Stimulated activated CD8-positive, alpha-beta memory T cell treated with anti-CD3 and anti-CD28 coated beads, Interleukin-4, amount 100 ng/mL, for 24 hours (primary cell): Measurements from ENCODE around the gene RAD9A.

Experiments used
- DNase-seq: peaks from one replicate; pipeline ENCODE4 v3.0.0-alpha.2; 2020; ENCODE audit warnings: low read depth

The RAD9A gene

GRCh38 chr11:67357831-67358670 lies 33.7 kb upstream of the RAD9A start:
- no peak for DNase-seq

GRCh38 chr11:67364169-67364568 lies 27.6 kb upstream of the RAD9A start:
- no peak for DNase-seq

- DNase-seq = no peak
Observed at GRCh38 chr11:67364783-67365722, 26.7 kb upstream of the RAD9A start.

GRCh38 chr11:67365736-67366444 lies 25.9 kb upstream of the RAD9A start:
- DNase-seq = no peak

- no peak for DNase-seq
Observed at GRCh38 chr11:67366546-67366945, 25.2 kb upstream of the RAD9A start.

DNA sequence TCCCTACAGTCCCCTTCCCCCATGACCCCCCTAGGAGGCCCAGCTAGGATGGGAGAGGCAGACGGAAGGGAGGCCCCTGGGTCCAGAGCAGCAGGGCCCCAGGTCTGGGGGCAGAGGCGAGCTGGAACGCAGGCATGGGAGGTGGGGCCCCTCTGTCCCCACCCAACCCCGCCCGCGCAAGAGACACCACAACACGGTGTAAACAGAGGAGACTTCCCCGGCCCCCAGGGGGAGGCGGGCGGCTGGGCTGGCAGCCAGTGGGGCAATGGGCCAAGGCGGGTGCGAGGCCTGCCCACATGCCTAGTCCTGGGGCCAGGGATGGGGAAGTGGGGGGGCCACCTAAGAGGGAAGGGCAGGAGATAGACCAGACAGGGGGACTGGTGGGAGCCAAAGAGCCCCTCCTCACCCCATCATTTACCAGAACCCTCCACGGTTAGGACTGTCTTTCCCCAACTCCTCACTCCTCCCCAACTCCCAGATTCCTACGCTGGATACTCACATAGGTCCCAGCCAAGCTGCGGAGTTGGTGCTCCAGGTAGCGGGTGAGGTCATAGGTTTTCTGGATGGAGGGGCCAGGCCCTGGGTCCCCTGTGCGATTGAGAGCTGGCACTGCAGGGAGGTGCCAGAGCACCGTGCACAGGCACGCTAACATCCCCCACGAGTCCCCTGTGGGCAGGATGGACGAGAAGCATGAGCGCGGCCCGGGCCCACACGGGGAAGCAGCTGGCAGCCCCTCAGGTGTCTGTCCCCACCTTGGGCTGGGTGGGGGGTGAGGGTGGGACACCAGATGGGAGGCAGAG lies 24.6 kb upstream of the RAD9A start:
- no peak for DNase-seq

- no peak for DNase-seq
Observed at GRCh38 chr11:67367761-67368227, 24.0 kb upstream of the RAD9A start.

DNA sequence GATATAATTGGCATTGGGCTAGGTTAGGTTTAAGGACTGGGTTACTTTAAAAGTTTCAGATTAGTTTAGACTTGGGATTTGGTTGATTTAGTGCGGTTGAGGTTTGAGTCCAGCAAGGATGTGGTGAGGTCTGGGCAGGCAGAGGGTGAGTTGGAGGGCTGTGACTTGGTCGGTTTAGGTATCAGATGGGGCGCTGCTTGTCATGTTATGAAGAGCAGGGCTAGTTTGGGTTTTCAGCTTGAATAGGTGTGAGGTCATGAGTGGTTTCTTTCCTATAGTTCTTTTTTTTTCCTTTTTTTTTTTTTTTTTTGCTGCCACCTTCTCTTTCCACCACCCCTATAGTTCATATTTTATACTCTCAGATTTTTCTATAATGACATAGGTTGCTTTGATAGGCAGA lies 23.2 kb upstream of the RAD9A start:
- DNase-seq = no peak

GRCh38 chr11:67369275-67369674 lies 22.5 kb upstream of the RAD9A start:
- no peak for DNase-seq

GRCh38 chr11:67369801-67370284 lies 21.9 kb upstream of the RAD9A start:
- no peak for DNase-seq

- DNase-seq = no peak
Observed at GRCh38 chr11:67370351-67371076, 21.3 kb upstream of the RAD9A start.

DNA sequence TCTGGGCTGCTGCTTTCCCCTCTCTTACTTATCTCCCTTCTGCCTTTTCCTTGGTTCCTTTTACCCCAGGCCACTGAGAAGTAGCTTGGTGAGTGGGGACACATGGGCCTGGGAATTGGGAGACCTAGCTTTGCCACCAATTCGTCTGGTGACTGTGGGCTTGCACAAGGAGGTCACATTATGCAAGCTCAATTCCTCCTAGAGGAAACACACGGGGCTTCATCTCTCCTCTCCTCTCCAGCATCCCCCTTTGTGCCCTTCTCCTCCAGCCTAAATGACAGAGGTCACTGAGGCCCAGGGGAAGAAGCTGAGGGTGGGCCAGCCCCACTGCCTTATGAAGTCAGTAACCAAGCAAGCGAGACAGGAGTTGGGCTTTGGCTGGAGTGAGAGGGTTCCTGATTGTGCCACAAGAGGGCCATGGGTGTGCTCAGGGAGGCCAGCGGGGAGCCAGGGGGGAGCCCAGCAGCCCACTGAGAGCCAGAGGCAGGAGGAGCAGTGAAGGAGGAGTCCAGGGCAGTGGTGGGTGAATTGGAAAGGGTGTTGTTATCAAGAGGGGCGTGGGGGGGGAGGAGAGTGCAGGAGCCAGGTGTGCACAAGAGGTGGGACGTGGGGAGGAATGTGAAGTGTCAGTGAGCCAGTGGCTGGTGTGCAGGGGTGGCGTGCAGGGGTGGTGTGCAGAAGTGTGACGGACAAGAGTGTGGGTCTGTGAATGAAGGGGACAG lies 20.4 kb upstream of the RAD9A start:
- no peak for DNase-seq

GRCh38 chr11:67371911-67372320 lies 19.9 kb upstream of the RAD9A start:
- no peak for DNase-seq

DNA sequence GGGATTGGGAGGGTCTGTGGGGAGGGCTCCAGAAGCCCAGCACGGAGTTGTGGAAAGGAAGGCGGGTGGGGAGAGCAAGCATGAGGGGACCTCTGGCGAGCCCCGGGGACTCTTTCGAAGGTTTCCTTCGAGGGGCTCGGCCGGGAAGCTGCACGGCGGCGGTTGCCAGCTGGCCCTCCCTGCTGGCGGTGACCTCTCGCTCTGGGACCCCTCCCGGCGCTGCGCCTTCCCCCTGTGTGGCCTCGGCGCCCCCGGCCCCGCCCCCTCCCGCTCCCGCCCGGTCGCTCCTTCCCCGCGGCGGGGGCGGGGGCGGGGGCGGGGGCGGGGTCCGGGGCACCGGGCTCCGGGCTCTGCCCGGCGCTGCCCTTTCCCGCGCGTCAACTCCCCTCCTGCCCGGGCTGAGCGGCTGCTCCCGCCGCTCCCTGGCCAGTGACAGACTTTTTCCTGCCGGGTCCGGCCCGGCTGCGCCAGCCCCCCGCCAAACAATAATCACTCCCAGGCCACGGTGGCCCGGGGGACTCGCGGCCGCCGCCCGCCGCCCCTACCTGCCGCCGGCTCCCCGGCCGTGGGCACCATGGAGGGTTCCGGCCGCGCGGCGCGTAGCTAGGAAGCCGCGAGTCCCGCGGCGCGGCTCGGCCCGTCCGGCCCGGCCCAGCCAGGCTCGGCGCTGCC lies 19.3 kb upstream of the RAD9A start:
- DNase-seq = no peak

GRCh38 chr11:67372993-67373647 lies 18.7 kb upstream of the RAD9A start, which contains the start of gene CLCF1:
Gene CLCF1 (minus strand): TSS chr11:67373598. CDS start chr11:67373539, 59 bp downstream.
- DNase-seq = no peak

DNA sequence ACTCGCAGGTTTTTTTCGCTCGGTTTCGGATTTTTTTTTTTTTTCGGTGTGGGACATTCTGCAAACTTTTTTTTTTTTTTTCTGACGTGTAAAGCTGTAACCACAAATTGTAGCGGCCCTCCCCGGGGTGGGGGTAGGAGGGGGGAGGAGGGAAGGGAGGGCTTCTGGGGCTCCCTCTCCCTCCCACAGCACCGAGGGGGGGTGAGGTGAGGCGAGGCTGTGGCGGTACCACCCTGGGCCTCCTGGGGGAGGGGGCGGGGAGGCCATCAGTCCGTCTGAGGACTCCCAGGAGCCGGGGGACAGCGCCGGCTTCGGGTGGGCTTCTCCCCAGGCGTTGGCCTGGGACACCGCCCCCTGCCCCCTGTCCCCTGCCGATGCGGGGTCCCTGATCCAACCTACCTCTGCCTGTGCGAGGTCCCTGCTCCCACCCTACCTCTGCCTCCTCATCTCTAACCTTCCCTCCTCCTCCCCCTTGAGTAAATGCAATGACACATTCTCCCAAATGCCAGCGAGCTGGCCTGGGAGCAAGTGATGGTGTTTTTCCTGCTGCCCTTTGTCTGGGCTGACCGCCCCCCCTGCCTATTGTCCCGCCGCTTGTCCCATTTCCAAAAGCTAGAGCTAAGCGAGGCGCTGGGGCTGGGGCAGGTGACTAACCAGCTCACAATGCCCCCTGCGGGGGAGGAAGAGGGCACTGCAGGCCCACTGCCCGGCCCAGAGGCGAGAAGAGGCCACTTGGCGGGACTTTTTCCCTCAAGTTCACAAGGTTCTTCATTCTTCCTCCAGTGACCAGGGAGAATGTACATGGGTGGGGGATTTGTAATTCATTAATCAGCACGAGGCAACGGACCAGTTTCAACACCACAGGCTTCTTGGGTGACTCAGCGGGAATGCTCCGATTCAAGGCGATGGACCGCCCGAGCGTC lies 17.9 kb upstream of the RAD9A start:
- DNase-seq = peak; percentile 66

DNA sequence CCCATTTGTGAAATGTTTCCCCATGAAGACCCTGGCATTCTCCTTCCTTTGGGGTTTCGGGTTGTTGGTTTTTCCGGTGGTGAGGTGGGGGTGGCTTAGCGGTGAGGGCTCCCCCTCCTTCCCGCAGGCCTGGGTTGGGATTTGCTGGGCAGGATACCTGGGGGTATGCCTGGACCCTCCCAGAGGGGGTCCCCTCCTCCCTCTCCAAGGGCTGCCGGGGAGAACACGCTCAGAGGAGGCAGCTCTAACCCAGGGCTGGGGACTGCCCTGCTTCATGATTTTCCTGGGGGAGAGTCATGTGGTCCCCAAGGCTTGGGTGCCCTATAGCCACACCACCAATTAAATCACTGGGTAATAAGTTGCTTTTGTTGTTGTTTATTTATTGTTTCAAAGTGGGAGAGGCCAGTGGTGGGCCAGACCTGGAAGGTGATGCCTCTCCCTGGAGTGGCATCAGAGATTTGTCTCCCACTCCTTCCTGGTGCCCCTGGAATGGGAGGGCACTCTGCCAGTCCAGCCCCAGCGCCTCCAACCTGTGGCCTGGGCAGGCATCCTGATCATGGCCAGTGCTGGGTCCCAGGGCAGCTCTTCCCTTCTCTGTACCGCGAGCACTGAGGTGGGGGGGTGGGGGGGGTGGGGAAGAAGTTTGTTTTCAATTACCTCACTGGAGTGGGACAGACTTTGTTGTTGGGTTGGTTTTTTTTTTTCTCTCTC lies 17.1 kb upstream of the RAD9A start:
- DNase-seq = no peak
